Endodermal cell (in vitro differentiated cells): ENCODE data around the gene NACC2. TPM values are rescaled to one million over a fixed set of nuclear protein-coding genes. Genes with fewer than 3 reads are reported as not detected.
A peak's percentile ranks its signal among the peaks of the same experiment; 100 is the strongest.

Source experiments
- DNase-seq: peaks from one replicate; pipeline ENCODE4 v3.0.0-alpha.2; 2017
- H3K27ac ChIP-seq: 2 replicates; pipeline ENCODE4 v1.5.1; 2013; ENCODE audit warnings: mild to moderate bottlenecking, low read depth, low read length, moderate library complexity
- H3K27me3 ChIP-seq: 2 replicates; pipeline ENCODE4 v1.6.1; 2013; ENCODE audit warnings: mild to moderate bottlenecking, low read length, moderate library complexity; ENCODE audit not compliant: insufficient read depth, control insufficient read depth, poor library complexity, severe bottlenecking
- H3K36me3 ChIP-seq: 2 replicates; pipeline ENCODE4 v1.7.0; 2013; ENCODE audit warnings: mild to moderate bottlenecking, low read length, moderate library complexity; ENCODE audit not compliant: control insufficient read depth, insufficient read depth
- H3K4me1 ChIP-seq: one replicate; pipeline ENCODE4 v1.7.0; 2013; ENCODE audit warnings: low read length; ENCODE audit not compliant: control insufficient read depth, insufficient read depth
- H3K4me3 ChIP-seq: 2 replicates; pipeline ENCODE4 v1.5.1; 2013; ENCODE audit warnings: mild to moderate bottlenecking, low read length, moderate library complexity
- H3K9ac ChIP-seq: 2 replicates; pipeline ENCODE4 v1.6.1; 2013; ENCODE audit warnings: mild to moderate bottlenecking, low read length, moderate library complexity; ENCODE audit not compliant: poor library complexity, severe bottlenecking; ENCODE audit errors: extremely low read depth
- H3K9me3 ChIP-seq: 2 replicates; pipeline ENCODE4 v1.6.1; 2013; ENCODE audit warnings: mild to moderate bottlenecking, low read length, moderate library complexity; ENCODE audit not compliant: control insufficient read depth
- H3K27ac Mint-ChIP-seq: 2 replicates; pipeline ENCODE4 v1.8.0; 2020; ENCODE audit warnings: mixed read lengths
- H3K27me3 Mint-ChIP-seq: 2 replicates; pipeline ENCODE4 v1.8.0; 2021; ENCODE audit warnings: mild to moderate bottlenecking, mixed read lengths; ENCODE audit not compliant: insufficient read depth
- H3K36me3 Mint-ChIP-seq: 2 replicates; pipeline ENCODE4 v1.8.0; 2020; ENCODE audit warnings: low read depth, mixed read lengths
- H3K4me1 Mint-ChIP-seq: 2 replicates; pipeline ENCODE4 v1.8.0; 2020; ENCODE audit warnings: mixed read lengths
- H3K4me3 Mint-ChIP-seq: 2 replicates; pipeline ENCODE4 v1.8.0; 2020; ENCODE audit warnings: mild to moderate bottlenecking, moderate library complexity, mixed read lengths
- H3K9me3 Mint-ChIP-seq: 2 replicates; pipeline ENCODE4 v1.8.0; 2020; ENCODE audit warnings: mild to moderate bottlenecking, mixed read lengths
- WGBS, 2 experiments: methylation state at CpG; one replicate each; pipeline versions ENCODE4 v1.1.5 to v1.1.7; 2013; ENCODE audit warnings: missing lambda C conversion rate in 2 of 2, mixed read lengths in 1 of 2; ENCODE audit not compliant: insufficient coverage in 1 of 2, insufficient read length in 1 of 2; 5-methylcytosine and 5-hydroxymethylcytosine counted together
- total RNA-seq, 2 donors: library from RNA; stranded (reverse); fragmentation: NEBNext Ultra II Directional in 1 of 2; extraction: Animal tissue kit (Norgen Biotek cat#: 25700) in 1 of 2; gene quantifications; 2 replicates in 1 of 2; 3 replicates in 1 of 2; pipeline ENCODE4 v1.2.1, GENCODE V29; 2021
- TF ChIP-seq, protein P1 (sequence below): fragments of 200-600 bp; sonication (generic); conservative IDR thresholded peaks from 2 replicates; pipeline ENCODE4 v1.5.0; 2021; ENCODE audit warnings: antibody characterized with exemption, mild to moderate bottlenecking

NACC2 gene
- total RNA-seq, 2 donors from 2014 or later: 12.4 to 16.7 TPM

- peaks cover 12% of the 10 kb centered on the region for H3K4me1 Mint-ChIP-seq
- H3K4me3 ChIP-seq: no peak overlapping the region
- peaks cover 3% of the 10 kb centered on the region for H3K4me1 ChIP-seq
- WGBS, 2 experiments: 75 to 82% methylated on average over 19 to 24 of the region's 24 CpGs
- no peaks in the 10 kb centered on the region for H3K9me3 Mint-ChIP-seq
- H3K27me3 Mint-ChIP-seq: no peaks in the 10 kb centered on the region
- no peaks in the 10 kb centered on the region for H3K9me3 ChIP-seq
- H3K27ac ChIP-seq: peak overlapping the region; percentile 86
- DNase-seq: no peak
- no peak overlapping the region for H3K9ac ChIP-seq
- TF ChIP-seq, protein P1, sequence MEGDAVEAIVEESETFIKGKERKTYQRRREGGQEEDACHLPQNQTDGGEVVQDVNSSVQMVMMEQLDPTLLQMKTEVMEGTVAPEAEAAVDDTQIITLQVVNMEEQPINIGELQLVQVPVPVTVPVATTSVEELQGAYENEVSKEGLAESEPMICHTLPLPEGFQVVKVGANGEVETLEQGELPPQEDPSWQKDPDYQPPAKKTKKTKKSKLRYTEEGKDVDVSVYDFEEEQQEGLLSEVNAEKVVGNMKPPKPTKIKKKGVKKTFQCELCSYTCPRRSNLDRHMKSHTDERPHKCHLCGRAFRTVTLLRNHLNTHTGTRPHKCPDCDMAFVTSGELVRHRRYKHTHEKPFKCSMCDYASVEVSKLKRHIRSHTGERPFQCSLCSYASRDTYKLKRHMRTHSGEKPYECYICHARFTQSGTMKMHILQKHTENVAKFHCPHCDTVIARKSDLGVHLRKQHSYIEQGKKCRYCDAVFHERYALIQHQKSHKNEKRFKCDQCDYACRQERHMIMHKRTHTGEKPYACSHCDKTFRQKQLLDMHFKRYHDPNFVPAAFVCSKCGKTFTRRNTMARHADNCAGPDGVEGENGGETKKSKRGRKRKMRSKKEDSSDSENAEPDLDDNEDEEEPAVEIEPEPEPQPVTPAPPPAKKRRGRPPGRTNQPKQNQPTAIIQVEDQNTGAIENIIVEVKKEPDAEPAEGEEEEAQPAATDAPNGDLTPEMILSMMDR: no peak
- peaks cover 2% of the 10 kb centered on the region for H3K36me3 Mint-ChIP-seq
- H3K27ac Mint-ChIP-seq: peak overlapping the region; percentile 29
- no peaks in the 10 kb centered on the region for H3K27me3 ChIP-seq
- no peaks in the 10 kb centered on the region for H3K36me3 ChIP-seq
- H3K4me3 Mint-ChIP-seq: no peak overlapping the region
Observed at GRCh38 chr9:136007934-136008692, 87.0 kb downstream of the NACC2 start.

DNA sequence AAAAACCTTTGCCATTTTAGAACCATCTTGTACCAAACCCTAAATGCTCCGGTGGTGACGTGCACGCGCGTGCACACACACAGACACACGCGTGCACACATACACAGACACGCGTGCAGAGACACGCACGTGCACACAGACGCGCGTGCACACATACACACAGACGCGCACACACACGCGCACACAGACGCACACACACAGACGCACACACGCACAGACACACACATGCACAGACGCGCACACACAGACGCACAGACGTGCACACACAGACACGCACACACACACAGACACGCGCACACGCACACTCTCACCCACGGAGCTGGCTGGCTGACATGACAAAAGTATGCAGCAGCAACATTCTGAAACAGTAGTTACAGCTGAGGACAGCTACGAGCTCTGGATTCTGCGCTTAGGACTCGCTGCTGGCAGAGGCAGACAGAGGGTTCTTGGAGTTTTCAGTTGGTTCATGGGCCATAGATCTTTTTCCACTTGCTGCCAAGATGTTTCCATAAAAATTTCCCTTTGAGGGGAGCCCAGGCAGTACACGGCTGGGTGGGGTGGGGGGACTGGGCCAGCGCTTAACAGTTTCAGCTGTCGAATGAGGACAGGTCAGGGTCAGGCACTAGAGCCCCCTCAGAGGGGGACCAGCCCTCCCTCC, 87.7 kb downstream of the NACC2 start:
- DNase-seq: no peak
- no peak overlapping the region for H3K4me3 ChIP-seq
- no peaks in the 10 kb centered on the region for H3K27me3 Mint-ChIP-seq
- no peak overlapping the region for H3K9ac ChIP-seq
- TF ChIP-seq, protein P1: no peak
- H3K4me1 Mint-ChIP-seq: peaks cover 12% of the 10 kb centered on the region
- no peaks in the 10 kb centered on the region for H3K9me3 Mint-ChIP-seq
- no peak overlapping the region for H3K27ac Mint-ChIP-seq
- WGBS, 2 experiments: 92 to 94% methylated on average over 29 to 36 of the region's 36 CpGs
- H3K9me3 ChIP-seq: no peaks in the 10 kb centered on the region
- peaks cover 3% of the 10 kb centered on the region for H3K4me1 ChIP-seq
- H3K36me3 ChIP-seq: no peaks in the 10 kb centered on the region
- no peaks in the 10 kb centered on the region for H3K27me3 ChIP-seq
- peaks cover 2% of the 10 kb centered on the region for H3K36me3 Mint-ChIP-seq
- no peak overlapping the region for H3K4me3 Mint-ChIP-seq
- peak overlapping the region; percentile 86 for H3K27ac ChIP-seq

GRCh38 chr9:136006169-136006568, 88.9 kb downstream of the NACC2 start:
- no peaks in the 10 kb centered on the region for H3K27me3 ChIP-seq
- Mint-ChIP-seq H3K27me3 (no peaks in the 10 kb centered on the region), H3K36me3 (peaks cover under 1% of the 10 kb centered on the region), H3K27ac (no peak overlapping the region), H3K4me1 (peaks cover 10% of the 10 kb centered on the region), H3K4me3 (no peak overlapping the region), H3K9me3 (no peaks in the 10 kb centered on the region)
- H3K36me3 ChIP-seq: no peaks in the 10 kb centered on the region
- H3K9ac ChIP-seq: no peak overlapping the region
- no peaks in the 10 kb centered on the region for H3K9me3 ChIP-seq
- H3K27ac ChIP-seq: peak overlapping the region; percentile 44
- TF ChIP-seq, protein P1: no peak
- H3K4me3 ChIP-seq: no peak overlapping the region
- peaks cover 3% of the 10 kb centered on the region for H3K4me1 ChIP-seq
- no peak for DNase-seq
- WGBS, 2 experiments: 94% methylated on average over 7 of the region's 7 CpGs; no CpG with 5 or more reads in 1 of the 2 experiments
